NCI-H1436 (cell line): ENCODE data around the gene STXBP6.

Experiments
- DNase-seq: peaks from one replicate; lab custom pipeline; 2025; lab: John Stamatoyannopoulos, UW

The STXBP6 gene

GRCh38 chr14:25049568-25050268 is at the start of gene STXBP6:
Gene STXBP6, minus strand, starts transcription at chr14:25050147. Its CDS starts 75,329 bp downstream, at chr14:24974818.
- DNase-seq = no peak

GRCh38 chr14:25097120-25097519 is 47.2 kb upstream of the STXBP6 start:
- DNase-seq = no peak

GRCh38 chr14:25095736-25096437 is 45.9 kb upstream of the STXBP6 start:
- no peak for DNase-seq

- DNase-seq = no peak
Observed at GRCh38 chr14:25094171-25094907, 44.4 kb upstream of the STXBP6 start.

- no peak for DNase-seq
Observed at GRCh38 chr14:25092258-25092740, 42.4 kb upstream of the STXBP6 start.

GRCh38 chr14:25090716-25091454 is 40.9 kb upstream of the STXBP6 start:
- DNase-seq = no peak

GRCh38 chr14:25090256-25090655 is 40.3 kb upstream of the STXBP6 start:
- no peak for DNase-seq

- no peak for DNase-seq
Observed at GRCh38 chr14:25089496-25089895, 39.5 kb upstream of the STXBP6 start.

- DNase-seq = no peak
Observed at GRCh38 chr14:25086821-25087396, 37.0 kb upstream of the STXBP6 start.

GRCh38 chr14:25086081-25086480 is 36.1 kb upstream of the STXBP6 start:
- no peak for DNase-seq

- DNase-seq = no peak
Observed at GRCh38 chr14:25080682-25081081, 30.7 kb upstream of the STXBP6 start.

GRCh38 chr14:25079311-25079710 is 29.4 kb upstream of the STXBP6 start:
- DNase-seq = no peak

GRCh38 chr14:25074099-25074685 is 24.2 kb upstream of the STXBP6 start:
- no peak for DNase-seq

- DNase-seq = no peak
Observed at GRCh38 chr14:25069879-25070278, 19.9 kb upstream of the STXBP6 start.

GRCh38 chr14:25067600-25067999 is 17.7 kb upstream of the STXBP6 start:
- DNase-seq = no peak

- DNase-seq = no peak
Observed at GRCh38 chr14:25062022-25062321, 12.0 kb upstream of the STXBP6 start.

GRCh38 chr14:25056688-25057078 is 6.7 kb upstream of the STXBP6 start:
- no peak for DNase-seq

- no peak for DNase-seq
Observed at GRCh38 chr14:25055992-25056687, 6.2 kb upstream of the STXBP6 start.

- no peak for DNase-seq
Observed at GRCh38 chr14:25055005-25055404, 5.1 kb upstream of the STXBP6 start.

GRCh38 chr14:25053585-25053984 is 3.6 kb upstream of the STXBP6 start:
- no peak for DNase-seq

GRCh38 chr14:25052921-25053320 is 3.0 kb upstream of the STXBP6 start:
- DNase-seq = no peak
